A375 (cell line): Measurements from ENCODE around the gene USP15. TPM values are rescaled to one million over a fixed set of nuclear protein-coding genes. Genes with fewer than 3 reads are reported as not detected.

ENCODE experiments used
- small RNA-seq: library from RNA; depleted of rRNA; stranded (forward); fragments of <200 nt; gene quantifications from one replicate; pipeline ENCODE3, GENCODE V24; 2014
- total RNA-seq: library from RNA; depleted of rRNA; stranded (reverse); fragments of >200 nt; shearing (Covaris generic); gene quantifications from 2 replicates; pipeline ENCODE4 v1.2.3, GENCODE V29; 2014; rRNA removed

USP15 gene
- total RNA-seq: 48.2 and 55.8 TPM in 2 replicates

DNA sequence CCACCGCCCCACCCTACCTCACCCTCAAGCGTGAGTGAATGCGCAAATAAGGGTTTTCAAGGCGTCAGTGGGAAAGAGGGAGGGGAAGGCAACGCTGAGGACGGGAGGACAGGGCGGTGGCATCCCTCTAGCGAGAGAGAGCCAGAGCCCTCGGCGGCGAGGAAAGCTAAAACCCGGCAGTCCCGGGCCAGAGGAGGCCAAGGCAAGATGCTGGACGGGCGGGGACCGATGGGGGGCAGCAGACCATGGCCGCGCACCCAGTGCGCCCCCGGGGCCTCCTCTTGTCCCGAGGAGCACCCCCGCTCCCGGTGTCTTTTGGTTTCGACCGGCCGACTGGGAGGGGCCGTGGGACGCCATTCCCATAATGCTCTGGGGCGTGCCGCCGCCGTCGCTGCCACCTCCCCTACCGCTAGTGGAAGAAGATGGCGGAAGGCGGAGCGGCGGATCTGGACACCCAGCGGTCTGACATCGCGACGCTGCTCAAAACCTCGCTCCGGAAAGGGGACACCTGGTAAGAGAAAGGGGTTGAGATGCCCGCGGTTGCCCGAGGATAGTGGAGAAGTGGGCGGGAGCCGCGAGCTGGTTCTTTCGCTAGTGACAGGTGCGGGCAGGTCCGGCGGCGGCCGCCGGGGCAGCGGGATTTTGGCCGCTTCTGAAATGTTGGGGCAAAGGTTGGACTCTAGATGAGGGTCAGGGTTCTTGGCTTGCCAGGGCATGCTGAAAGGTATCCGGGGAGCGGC lies at the start of gene USP15:
TSS of gene USP15 (plus strand) at position 412 of the 740 bp plus-strand sequence. CDS start at position 423, 11 bp downstream.

Small RNA genes lying within 50 kb of the gene (small RNA-seq; reads per million reads assigned to genes)
- not detected for gene RF00017
- not detected for gene RNU6-595P

Other genes with a start within 250 kb of the USP15 start
- gene MON2, start 206.4 kb downstream of the USP15 start, total RNA-seq: 16.1 and 18.1 TPM in 2 replicates